K562 (cell line): ENCODE measurements around the gene PLEKHN1.

Experiments
- BCLAF1 ChIP-seq, 2 experiments: fragments of 450-650 bp in 1 of 2; IDR thresholded peaks; 2 replicates each; pipeline ENCODE4 v1.6.1; 2011 to 2017; ENCODE audit warnings: low read depth in 2 of 2, antibody characterized with exemption in 1 of 2, borderline replicate concordance in 1 of 2, low read length in 1 of 2, mild to moderate bottlenecking in 1 of 2, mixed read lengths in 1 of 2; ENCODE audit not compliant: control insufficient read depth in 1 of 2
- CHD4 ChIP-seq: fragments of 200-600 bp; sonication (generic); IDR thresholded peaks from 3 replicates; pipeline ENCODE4 v1.6.1; 2012; ENCODE audit warnings: low read depth, mild to moderate bottlenecking, mixed read lengths, low read length, inconsistent platforms; ENCODE audit not compliant: insufficient read depth, insufficient replicate concordance, poor library complexity, severe bottlenecking
- CTCF ChIP-seq, 3 experiments: IDR thresholded peaks in 2 of 3; conservative IDR thresholded peaks in 1 of 3; 2 replicates each; pipeline ENCODE4 v1.5.1; 2011 to 2012; ENCODE audit warnings: low read length in 3 of 3, mild to moderate bottlenecking in 3 of 3, control low read depth in 2 of 3, improper control_type of control experiment in 1 of 3, inconsistent platforms in 1 of 3, low read depth in 1 of 3, mixed read lengths in 1 of 3, moderate library complexity in 1 of 3; ENCODE audit not compliant: insufficient read depth in 2 of 3
- FOXO4 ChIP-seq: fragments of 450-650 bp; formaldehyde crosslinking; IDR thresholded peaks from 2 replicates; pipeline ENCODE4 v1.4.0; 2020; ENCODE audit warnings: mild to moderate bottlenecking, moderate library complexity
- MAFK ChIP-seq: IDR thresholded peaks from 2 replicates; pipeline ENCODE4 v1.6.1; 2011; ENCODE audit warnings: low read length, improper control_type of control experiment
- MYC ChIP-seq, 2 experiments: fragments of 250-450 bp in 1 of 2; sonication (Bioruptor Pico) in 1 of 2; IDR thresholded peaks; 2 replicates each; pipeline versions ENCODE4 v1.5.1 to v1.6.1; 2012 to 2021; ENCODE audit warnings: low read depth in 2 of 2, borderline replicate concordance in 1 of 2, improper control_type of control experiment in 1 of 2, low read length in 1 of 2, mild to moderate bottlenecking in 1 of 2, moderate library complexity in 1 of 2
- NFRKB ChIP-seq: fragments of 450-650 bp; IDR thresholded peaks from 2 replicates; pipeline ENCODE4 v1.6.1; 2016; ENCODE audit warnings: low read depth
- POLR3A ChIP-seq: IDR thresholded peaks from 2 replicates; pipeline ENCODE4 v1.6.1; 2011; ENCODE audit warnings: borderline replicate concordance, mild to moderate bottlenecking, moderate library complexity; ENCODE audit not compliant: insufficient read length, insufficient read depth; ENCODE audit errors: extremely low read depth
- PRDM10 ChIP-seq: fragments of 450-650 bp; IDR thresholded peaks from 2 replicates; pipeline ENCODE4 v1.6.1; 2018; ENCODE audit not compliant: partially characterized antibody
- SMARCB1 ChIP-seq: IDR thresholded peaks from 2 replicates; pipeline ENCODE4 v1.6.1; 2011; ENCODE audit warnings: improper control_type of control experiment, low read depth; ENCODE audit not compliant: insufficient read length
- ZEB2 ChIP-seq: fragments of 450-650 bp; IDR thresholded peaks from 2 replicates; pipeline ENCODE4 v1.6.1; 2016
- ZNF124 ChIP-seq: sonication (generic); formaldehyde crosslinking; IDR thresholded peaks from 2 replicates; pipeline ENCODE4 v1.8.1; 2022; ENCODE audit warnings: missing genetic modification reagents
- ZNF24 ChIP-seq: fragments of 450-650 bp; IDR thresholded peaks from 2 replicates; pipeline ENCODE4 v1.6.1; 2016
- TF ChIP-seq, protein P1 (sequence below): sonication (generic); formaldehyde crosslinking; IDR thresholded peaks from 2 replicates; pipeline ENCODE4 v1.9.0; 2022; ENCODE audit warnings: mild to moderate bottlenecking, missing genetic modification reagents

- TF ChIP-seq NFRKB: no peak
- TF ChIP-seq POLR3A: no peak
- TF ChIP-seq CHD4: no peak
- no peak for TF ChIP-seq FOXO4 (CRISPR knock-in tag)
- TF ChIP-seq PRDM10: no peak
- TF ChIP-seq, protein P1, sequence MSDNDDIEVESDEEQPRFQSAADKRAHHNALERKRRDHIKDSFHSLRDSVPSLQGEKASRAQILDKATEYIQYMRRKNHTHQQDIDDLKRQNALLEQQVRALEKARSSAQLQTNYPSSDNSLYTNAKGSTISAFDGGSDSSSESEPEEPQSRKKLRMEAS: no peak
- TF ChIP-seq CTCF (IDR thresholded peaks at IDR 0.05 in 2 of 3, conservative IDR thresholded peaks at IDR 0.05 in 1 of 3; ENCODE audit: insufficient read depth in 2 of 3, low read depth in 1 of 3, low read length in 3 of 3): no peak
- TF ChIP-seq MAFK: no peak
- TF ChIP-seq MYC (IDR thresholded peaks at IDR 0.05; ENCODE audit: low read depth, low read length): no peak
- no peak for TF ChIP-seq MYC (CRISPR knock-in tag; IDR thresholded peaks at IDR 0.05; ENCODE audit: borderline replicate concordance, low read depth)
- no peak for TF ChIP-seq ZNF24
- TF ChIP-seq ZEB2: no peak
- TF ChIP-seq BCLAF1 (IDR thresholded peaks at IDR 0.05; ENCODE audit: borderline replicate concordance in 1 of 2, control insufficient read depth in 1 of 2, low read depth in 2 of 2, low read length in 1 of 2): no peak
- no peak for TF ChIP-seq ZNF124 (CRISPR knock-in tag)
- TF ChIP-seq SMARCB1: no peak
These were observed 36.3 kb upstream of the PLEKHN1 start for GRCh38 chr1:929712-930632.
